GM06990 (cell line): ENCODE data around the gene TBC1D30.
"Not testable (repeated sequence)": the region's sequence is repeated elsewhere in the genome, so short reads cannot be mapped to it uniquely, and the experiment has no call there.

Experiments used
- DNase-seq: peaks from one replicate; pipeline ENCODE4 v3.0.0-alpha.2; 2011; ENCODE audit not compliant: insufficient read length; ENCODE audit errors: extremely low read depth
- H3K27me3 ChIP-seq: replicated peaks from 2 replicates; pipeline ENCODE4 v1.6.0; 2011; ENCODE audit warnings: low read length; ENCODE audit not compliant: control insufficient read depth, insufficient read depth
- H3K36me3 ChIP-seq: 2 replicates; pipeline ENCODE4 v1.5.1; 2011; ENCODE audit warnings: low read length; ENCODE audit not compliant: control insufficient read depth, insufficient read depth
- H3K4me3 ChIP-seq: replicated peaks from 2 replicates; pipeline ENCODE4 v1.5.1; 2011; ENCODE audit warnings: low read depth, mild to moderate bottlenecking, control low read depth, low read length
- CTCF ChIP-seq: IDR thresholded peaks from 2 replicates; pipeline ENCODE4 v1.5.1; 2011; ENCODE audit warnings: low read length, control low read depth, mild to moderate bottlenecking, inconsistent platforms; ENCODE audit not compliant: insufficient read depth, poor library complexity, severe bottlenecking

TBC1D30 gene

GRCh38 chr12:64824500-64825142, at the start of gene TBC1D30:
TSS of gene TBC1D30 (plus strand) at chr12:64824647. CDS start at chr12:64824880, 233 bp downstream.
- TF ChIP-seq CTCF: peak; percentile 2
- Histone ChIP-seq H3K4me3 (peak within 1 kb of the TSS; percentile 75), H3K27me3 (no peaks in the 10 kb centered on the region), H3K36me3 (no peaks in the 10 kb centered on the region)
- peak; percentile 73 for DNase-seq

- not testable (repeated sequence) for H3K36me3 ChIP-seq, H3K27me3 ChIP-seq, DNase-seq, H3K4me3 ChIP-seq
These were observed 49.2 kb upstream of the TBC1D30 start for GRCh38 chr12:64775147-64775736.

GRCh38 chr12:64779354-64779974, 45.0 kb upstream of the TBC1D30 start:
- no peak for DNase-seq
- no peaks in the 10 kb centered on the region; the same call in 1 of the 2 replicates for H3K27me3 ChIP-seq
- no peaks in the 10 kb centered on the region for H3K36me3 ChIP-seq
- no peak for TF ChIP-seq CTCF
- no peak overlapping the region for H3K4me3 ChIP-seq

GRCh38 chr12:64780132-64780530, 44.3 kb upstream of the TBC1D30 start:
- Histone ChIP-seq H3K36me3 (no peaks in the 10 kb centered on the region), H3K4me3 (peak overlapping the region; percentile 43), H3K27me3 (no peaks in the 10 kb centered on the region; the same call in 1 of the 2 replicates)
- DNase-seq: no peak
- TF ChIP-seq CTCF: no peak

GRCh38 chr12:64780531-64781279, 43.7 kb upstream of the TBC1D30 start:
- peak overlapping the region; percentile 43 for H3K4me3 ChIP-seq
- H3K36me3 ChIP-seq: no peaks in the 10 kb centered on the region
- TF ChIP-seq CTCF: no peak
- no peaks in the 10 kb centered on the region; the same call in 1 of the 2 replicates for H3K27me3 ChIP-seq
- DNase-seq: peak; percentile 32
